DMS153 treated with DMSO at 0.1 percent for 48 hours (cell line): ENCODE measurements around the gene RETSAT.
"Not testable (repeated sequence)": the region's sequence is repeated elsewhere in the genome, so short reads cannot be mapped to it uniquely, and the experiment has no call there.

Source experiments
- DNase-seq: peaks from one replicate; lab custom pipeline; 2025; ENCODE audit not compliant: unreplicated experiment; lab: John Stamatoyannopoulos, UW

The RETSAT gene

GRCh38 chr2:85334928-85335327 is 19.4 kb downstream of the RETSAT start:
- DNase-seq = no peak

DNA sequence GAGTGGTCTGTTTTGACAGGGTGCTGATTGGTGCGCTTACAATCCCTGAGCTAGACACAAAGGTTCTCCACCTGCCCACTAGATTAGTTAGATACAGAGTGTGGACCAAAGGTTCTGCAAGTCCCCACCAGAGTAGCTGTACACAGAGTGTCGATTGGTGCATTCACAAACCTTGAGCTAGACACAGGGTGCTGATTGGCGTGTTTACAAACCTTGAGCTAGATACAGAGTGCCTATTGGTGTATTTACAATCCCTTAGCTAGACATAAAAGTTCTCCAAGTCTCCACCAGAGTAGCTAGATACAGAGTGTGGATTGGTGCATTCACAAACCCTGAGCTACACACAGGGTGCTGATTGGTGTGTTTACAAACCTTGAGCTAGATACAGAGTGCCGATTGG is 20.5 kb downstream of the RETSAT start:
- not testable (repeated sequence) for DNase-seq

- DNase-seq = no peak
These were observed 23.3 kb downstream of the RETSAT start for GRCh38 chr2:85330839-85331636.

GRCh38 chr2:85329701-85330100 is 24.6 kb downstream of the RETSAT start:
- DNase-seq = not testable (repeated sequence)

DNA sequence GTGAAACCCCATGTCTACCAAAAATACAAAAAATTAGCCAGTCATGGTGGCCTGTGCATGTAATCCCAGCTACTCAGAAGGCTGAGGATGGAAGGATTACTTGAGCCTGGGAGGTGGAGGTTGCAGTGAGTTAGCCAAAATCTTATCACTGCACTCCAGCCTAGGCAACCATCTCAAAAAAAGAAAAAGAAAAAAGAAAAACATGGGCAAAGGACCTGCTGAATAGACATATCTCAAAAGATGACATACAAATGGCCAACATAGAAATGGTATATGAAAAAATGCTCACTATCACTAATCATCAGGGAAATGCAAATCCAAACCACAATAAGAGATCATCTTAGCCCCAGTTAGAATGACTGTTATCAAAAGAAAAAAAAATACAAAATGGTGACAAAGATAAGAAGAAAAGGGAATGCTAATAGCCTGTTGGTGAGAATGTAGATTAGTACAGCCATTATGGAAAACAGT is 25.1 kb downstream of the RETSAT start:
- no peak for DNase-seq

- peak; percentile 82 for DNase-seq
These were observed 26.3 kb downstream of the RETSAT start, which contains the start of gene TGOLN2 for GRCh38 chr2:85327822-85328617. Gene TGOLN2, minus strand, starts transcription at chr2:85327989. Its CDS starts 27 bp downstream, at chr2:85327962.

- DNase-seq = no peak
These were observed 27.0 kb downstream of the RETSAT start for GRCh38 chr2:85327160-85327821.

GRCh38 chr2:85326406-85327159 is 27.7 kb downstream of the RETSAT start:
- DNase-seq = no peak

- DNase-seq = no peak
These were observed 28.9 kb downstream of the RETSAT start for GRCh38 chr2:85325466-85325811.

GRCh38 chr2:85324639-85325465 is 29.5 kb downstream of the RETSAT start:
- no peak for DNase-seq

DNA sequence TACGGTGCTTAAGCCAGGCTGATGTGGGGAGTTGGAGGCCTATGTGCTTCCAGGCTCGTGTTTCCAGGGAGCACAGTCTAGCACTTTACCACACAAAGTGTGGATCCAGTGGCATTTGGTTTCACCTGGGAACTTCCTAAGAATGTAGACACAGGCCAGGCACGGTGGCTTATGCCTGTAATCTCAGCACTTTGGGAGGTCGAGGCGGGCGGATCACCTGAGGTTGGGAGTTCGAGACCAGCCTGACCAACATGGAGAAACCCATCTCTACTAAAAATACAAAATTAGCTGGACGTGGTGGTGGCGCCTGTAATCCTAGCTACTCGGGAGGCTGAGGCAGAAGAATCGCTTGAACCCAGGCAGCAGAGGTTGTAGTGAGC is 30.4 kb downstream of the RETSAT start:
- not testable (repeated sequence) for DNase-seq

DNA sequence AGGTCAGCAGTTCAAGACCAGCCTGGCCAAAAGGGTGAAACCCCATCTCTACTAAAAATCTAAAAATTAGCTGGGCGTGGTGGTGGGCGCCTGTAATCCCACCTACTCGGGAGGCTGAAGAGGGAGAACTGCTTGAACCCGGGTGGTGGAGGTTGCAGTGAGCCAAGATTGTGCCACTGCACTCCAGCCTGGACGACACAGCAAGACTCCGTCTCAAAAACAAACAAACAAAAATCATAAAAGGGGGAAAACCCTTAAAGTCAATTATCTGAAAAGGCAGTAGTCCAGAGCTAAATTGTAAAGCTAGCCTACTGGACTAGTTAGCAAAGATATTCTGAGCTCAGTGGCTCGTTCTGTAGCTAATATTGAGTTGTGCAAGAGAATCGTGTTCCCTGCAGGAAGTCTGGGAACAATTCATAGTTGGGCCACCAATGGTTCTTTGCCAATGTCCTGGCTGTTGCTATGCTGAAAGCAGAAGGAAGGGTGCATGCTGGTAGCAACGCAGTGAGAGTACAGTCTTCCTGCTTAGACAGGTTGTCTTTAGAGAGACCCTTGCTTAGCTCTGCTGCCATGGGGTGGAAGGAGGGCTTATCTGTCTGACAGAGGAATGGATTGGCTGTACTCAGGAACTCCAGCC is 30.9 kb downstream of the RETSAT start:
- DNase-seq = no peak

GRCh38 chr2:85319796-85320195 is 34.5 kb downstream of the RETSAT start:
- DNase-seq = no peak

- DNase-seq = no peak
These were observed 35.9 kb downstream of the RETSAT start for GRCh38 chr2:85318222-85319074.

DNA sequence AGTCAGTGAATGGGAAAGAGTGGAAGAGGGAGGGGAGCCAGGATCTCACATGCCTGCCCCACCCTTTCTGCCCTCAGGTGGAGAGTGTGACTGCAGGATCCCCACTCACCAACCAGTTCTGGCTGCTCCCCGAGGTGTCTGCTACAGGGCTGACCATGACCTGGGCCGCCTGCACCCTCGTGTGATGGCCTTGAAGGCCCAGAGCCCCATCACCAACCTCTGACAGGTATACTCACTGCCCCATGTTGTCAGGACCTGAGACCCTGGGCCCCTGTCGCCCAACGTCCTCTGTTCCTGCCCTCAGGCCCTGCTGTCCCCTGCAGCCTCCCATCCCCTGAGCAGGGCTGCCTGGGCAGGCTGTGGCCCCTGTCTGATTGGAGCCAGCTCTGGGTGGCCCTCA is 38.4 kb downstream of the RETSAT start:
- not testable (repeated sequence) for DNase-seq

- no peak for DNase-seq
These were observed 39.5 kb downstream of the RETSAT start for GRCh38 chr2:85314884-85315242.

- no peak for DNase-seq
These were observed 41.9 kb downstream of the RETSAT start for GRCh38 chr2:85312404-85312803.

DNA sequence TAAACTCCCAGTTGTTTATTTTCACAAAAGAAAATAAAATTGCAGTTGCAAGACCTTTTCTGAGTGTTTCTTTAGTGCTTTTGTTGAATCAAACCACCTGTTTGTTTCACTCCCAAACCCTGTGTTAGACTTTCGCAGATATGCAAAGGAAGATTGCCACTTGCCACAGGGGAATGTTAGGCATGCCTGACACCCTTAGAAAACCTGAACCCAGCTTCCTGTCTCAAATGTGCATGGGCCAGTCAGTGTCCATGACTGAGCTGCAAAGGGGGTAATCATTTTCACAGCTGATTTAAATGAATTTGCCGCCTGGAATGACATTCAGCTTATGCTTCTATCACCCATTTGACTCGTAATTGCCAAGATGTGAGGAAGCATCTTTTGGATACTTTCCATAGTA is 44.0 kb downstream of the RETSAT start:
- no peak for DNase-seq
